ENCODE results near the gene ARIH2.
"Not testable (repeated sequence)": the region's sequence is repeated elsewhere in the genome, so short reads cannot be mapped to it uniquely, and the experiment has no call there.

The ARIH2 gene

GRCh38 chr3:49004352-49005302, 86.0 kb downstream of the ARIH2 start:
- peak; percentile 21 for DNase-seq (ENCODE audit: low spot score)

DNA sequence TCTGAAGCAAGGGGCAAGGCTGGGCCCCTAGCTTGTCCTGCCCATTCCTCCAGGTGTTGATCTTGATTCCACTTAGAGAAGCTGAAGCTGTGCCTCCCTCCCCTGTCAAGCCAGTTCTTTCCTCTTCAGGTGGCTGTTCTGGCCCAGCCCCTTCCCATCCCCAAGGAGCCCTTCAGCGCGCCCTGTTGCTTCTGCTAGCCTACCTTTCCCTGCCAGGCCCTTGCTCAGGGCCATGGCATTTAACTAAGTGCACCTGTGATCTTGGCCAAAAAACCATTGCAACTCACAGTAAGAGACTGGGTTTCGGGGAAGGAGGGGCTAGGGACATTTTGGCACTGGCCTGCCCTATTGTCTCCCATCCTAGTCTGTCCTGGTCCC, 86.7 kb downstream of the ARIH2 start:
- DNase-seq (ENCODE audit: low spot score): no peak

GRCh38 chr3:49005998-49006397, 87.4 kb downstream of the ARIH2 start:
- DNase-seq (ENCODE audit: low spot score): no peak

DNA sequence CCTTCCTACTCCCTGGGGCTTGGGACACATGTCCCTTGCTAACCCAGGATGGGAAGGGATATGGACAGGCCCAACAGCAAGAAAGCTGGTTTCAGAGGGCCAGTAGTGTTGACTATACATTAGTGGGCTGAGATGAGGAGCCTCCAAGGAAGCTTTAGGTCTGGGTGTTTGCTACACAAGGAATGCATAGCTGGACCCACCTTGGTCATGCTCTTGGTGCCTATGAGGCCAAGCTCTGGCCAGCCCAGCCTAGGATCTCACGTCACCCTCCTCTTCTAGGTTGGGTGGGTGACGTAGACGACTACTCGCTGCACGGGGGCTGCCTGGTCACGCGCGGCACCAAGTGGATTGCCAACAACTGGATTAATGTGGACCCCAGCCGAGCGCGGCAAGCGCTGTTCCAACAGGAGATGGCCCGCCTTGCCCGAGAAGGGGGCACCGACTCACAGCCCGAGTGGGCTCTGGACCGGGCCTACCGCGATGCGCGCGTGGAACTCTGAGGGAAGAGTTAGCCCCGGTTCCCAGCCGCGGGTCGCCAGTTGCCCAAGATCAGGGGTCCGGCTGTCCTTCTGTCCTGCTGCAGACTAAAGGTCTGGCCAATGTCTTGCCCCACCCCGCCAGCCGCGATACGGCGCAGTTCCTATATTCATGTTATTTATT, 87.9 kb downstream of the ARIH2 start:
- peak; percentile 45 for DNase-seq (ENCODE audit: low spot score)

- peak; percentile 98 for DNase-seq (ENCODE audit: low spot score)
These were observed 88.6 kb downstream of the ARIH2 start, which contains the start of gene WDR6 for GRCh38 chr3:49007068-49007770. Gene WDR6 (plus strand): TSS chr3:49007391. CDS start chr3:49007432, 41 bp downstream.

GRCh38 chr3:49007771-49008528, 89.3 kb downstream of the ARIH2 start:
- DNase-seq (ENCODE audit: low spot score): peak; percentile 92

DNA sequence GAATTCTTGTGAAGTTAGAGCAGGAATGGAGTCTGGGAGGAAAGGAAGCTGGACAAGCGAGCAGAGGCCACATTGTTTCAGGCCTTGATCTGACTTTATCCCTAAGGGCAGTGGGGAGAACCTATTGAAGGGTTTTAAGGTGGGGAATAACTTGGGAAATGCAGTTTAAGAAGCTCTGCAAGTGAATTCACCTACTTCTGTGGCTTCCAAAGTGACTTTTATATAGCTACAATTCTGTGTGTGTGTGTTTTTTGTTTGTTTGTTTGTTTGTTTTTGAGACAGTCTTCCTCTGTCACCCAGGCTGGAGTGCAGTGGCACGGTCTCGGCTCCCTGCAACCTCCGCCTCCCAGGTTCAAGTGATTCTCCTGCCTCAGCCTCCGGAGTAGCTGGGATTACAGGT, 90.0 kb downstream of the ARIH2 start:
- not testable (repeated sequence) for DNase-seq (ENCODE audit: low spot score)

DNA sequence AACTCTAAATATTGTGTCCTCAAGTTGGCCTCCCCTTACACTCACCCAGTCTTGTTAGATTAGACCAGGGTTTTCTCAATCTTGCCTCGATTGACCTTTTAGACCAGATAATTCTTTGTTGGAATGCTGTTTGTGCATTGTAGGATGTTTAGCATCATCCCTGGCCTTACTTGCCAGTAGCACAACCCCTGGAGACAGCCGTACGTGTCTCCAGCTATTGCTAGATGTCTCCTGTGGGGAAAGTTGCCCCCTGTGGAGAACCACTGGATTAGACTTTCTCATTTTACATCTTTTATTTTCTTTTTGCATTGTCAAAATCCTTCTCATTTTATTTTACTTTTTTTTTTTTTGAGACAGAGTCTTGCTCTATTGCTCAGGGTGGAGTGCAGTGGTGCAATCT, 90.8 kb downstream of the ARIH2 start:
- no peak for DNase-seq (ENCODE audit: low spot score)

GRCh38 chr3:49012441-49013017, 93.9 kb downstream of the ARIH2 start:
- no peak for DNase-seq (ENCODE audit: low spot score)

DNA sequence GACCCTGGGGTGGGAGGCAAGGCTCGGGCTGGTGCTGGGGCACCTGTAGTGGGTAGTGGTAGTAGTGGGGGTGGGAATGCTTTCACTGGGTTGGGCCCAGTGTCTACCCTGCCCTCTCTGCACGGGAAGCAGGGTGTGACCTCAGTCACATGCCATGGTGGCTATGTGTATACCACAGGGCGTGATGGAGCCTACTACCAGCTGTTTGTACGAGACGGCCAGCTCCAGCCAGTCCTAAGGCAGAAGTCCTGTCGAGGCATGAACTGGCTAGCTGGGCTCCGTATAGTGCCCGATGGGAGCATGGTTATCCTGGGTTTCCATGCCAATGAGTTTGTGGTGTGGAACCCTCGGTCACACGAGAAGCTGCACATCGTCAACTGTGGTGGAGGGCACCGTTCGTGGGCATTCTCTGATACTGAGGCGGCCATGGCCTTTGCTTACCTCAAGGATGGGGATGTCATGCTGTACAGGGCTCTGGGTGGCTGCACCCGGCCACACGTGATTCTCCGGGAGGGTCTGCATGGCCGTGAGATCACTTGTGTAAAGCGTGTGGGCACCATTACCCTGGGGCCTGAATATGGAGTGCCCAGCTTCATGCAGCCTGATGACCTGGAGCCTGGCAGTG, 94.6 kb downstream of the ARIH2 start:
- no peak for DNase-seq (ENCODE audit: low spot score)

DNA sequence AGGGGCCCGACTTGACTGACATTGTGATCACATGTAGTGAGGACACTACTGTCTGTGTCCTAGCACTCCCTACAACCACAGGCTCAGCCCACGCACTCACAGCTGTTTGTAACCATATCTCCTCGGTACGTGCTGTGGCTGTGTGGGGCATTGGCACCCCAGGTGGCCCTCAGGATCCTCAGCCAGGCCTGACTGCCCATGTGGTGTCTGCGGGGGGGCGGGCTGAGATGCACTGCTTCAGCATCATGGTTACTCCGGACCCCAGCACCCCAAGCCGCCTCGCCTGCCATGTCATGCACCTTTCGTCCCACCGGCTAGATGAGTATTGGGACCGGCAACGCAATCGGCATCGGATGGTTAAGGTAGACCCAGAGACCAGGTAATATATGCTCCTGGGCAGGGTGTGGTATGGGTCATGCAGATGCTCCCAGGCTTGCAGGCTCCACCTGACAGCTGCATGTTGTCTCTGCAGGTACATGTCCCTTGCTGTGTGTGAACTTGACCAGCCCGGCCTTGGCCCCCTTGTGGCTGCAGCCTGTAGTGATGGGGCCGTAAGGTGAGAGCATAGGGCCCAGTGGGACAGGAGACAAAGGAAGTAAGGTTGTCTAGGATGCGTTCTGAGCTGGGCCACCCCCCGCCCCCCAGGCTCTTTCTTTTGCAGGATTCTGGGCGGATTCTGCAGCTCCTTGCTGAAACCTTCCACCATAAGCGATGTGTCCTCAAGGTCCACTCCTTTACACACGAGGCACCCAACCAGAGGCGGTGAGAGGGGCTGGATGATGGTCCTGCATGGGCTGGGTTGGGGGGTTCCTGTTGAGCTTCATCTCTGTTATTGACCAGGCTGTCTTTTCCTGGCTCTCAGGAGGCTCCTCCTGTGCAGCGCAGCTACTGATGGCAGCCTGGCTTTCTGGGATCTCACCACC, 95.4 kb downstream of the ARIH2 start:
- peak; percentile 75 for DNase-seq (ENCODE audit: low spot score)

DNA sequence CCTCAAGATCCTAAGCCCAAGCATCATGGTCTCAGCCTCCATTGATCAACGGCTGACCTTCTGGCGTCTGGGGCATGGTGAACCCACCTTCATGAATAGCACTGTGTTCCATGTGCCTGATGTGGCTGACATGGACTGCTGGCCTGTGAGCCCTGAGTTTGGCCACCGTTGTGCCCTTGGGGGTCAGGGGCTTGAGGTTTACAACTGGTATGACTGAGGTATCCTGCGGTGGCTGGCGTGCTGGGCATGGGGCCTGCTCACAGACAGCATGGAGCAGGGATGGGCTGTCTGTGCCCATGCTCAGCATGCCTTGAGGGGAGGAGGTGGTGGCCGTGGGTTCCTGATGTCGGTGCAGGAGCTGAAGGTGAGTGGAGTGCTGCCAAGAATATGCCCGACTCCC, 96.4 kb downstream of the ARIH2 start:
- DNase-seq (ENCODE audit: low spot score): no peak

- peak; percentile 29 for DNase-seq (ENCODE audit: low spot score)
These were observed 97.1 kb downstream of the ARIH2 start for GRCh38 chr3:49015765-49016164.

DNA sequence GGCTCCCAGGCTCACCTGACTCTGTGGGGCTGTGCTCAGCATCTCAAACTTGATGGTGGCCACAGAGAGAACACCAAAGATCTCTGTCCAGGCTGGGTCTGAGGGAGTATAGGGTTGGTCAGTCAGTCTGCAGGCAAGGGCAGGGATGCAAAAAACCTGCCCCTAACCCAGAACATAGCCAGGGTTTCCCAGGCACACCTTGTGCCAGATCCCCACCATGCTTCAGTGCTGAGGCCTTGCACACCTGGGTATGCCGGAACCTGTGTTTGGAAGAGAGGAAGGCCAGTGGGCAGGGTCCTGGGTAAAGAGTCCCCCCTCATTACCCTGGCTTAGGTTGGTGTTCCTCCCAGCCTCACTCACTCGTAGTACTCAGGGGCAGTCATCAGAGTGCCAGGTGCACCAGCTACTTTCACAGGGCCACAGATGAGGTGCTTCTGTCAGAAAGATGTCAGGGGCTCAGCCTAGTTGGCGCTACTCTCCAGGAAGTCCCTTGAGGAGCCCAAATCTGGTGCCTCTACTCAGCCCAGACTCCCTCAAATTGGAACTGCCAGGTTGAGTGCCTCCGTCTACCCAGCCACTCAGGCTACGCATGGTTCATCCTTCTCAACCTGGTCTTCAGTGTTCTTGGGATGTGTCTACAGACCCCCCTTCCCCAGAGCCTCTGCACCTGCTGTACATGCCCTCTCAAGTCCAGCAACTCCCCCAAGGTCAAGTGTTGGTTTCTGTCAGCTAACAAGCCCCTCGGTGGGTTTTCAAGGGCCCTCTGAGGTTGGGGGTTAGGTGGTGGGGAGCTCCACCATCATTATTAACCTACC, 98.0 kb downstream of the ARIH2 start:
- no peak for DNase-seq (ENCODE audit: low spot score)

GRCh38 chr3:49017229-49017970, 98.8 kb downstream of the ARIH2 start:
- DNase-seq (ENCODE audit: low spot score): no peak

DNA sequence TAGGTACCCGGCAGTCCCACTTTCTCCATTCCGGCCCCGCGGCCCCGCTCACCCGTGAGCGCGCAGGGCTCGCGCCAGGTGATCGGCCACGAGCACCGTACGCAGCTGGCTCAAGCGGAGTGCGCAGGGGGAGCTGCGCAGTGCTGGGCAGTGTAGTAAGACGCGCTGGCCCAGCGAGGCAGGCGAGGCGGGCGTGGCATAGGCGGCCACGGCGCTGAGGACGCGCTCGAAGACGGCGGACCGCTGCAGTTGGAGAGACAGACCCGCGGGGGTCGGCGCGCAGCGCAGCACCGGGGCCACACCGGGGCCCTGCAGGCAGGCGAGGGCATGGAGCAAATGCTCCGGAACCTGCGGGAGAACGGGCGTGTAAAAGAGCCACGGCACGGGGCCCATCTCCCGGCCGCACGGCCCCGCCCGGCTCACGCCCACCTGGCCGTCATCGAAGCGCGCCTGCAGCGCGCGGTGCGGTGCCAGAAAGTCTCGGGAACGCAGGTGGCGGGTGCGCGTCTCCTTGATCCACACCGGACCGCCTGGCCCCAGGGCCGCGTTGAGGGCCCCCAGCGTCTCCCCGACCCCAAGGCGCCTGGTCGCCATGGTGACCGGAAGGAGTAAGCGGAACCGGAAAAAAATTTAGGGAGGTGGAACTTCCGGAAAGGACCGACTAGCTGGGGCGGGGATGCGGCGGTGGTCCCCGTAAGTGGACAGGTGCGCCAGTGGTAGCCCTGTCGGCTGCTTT, 99.5 kb downstream of the ARIH2 start, which contains the start of gene DALRD3:
Gene DALRD3 (minus strand): TSS at position 610 of the 736 bp plus-strand sequence. CDS start 16 bp downstream, at position 594.
- peak; percentile 75 for DNase-seq (ENCODE audit: low spot score)

- no peak for DNase-seq (ENCODE audit: low spot score)
These were observed 100.0 kb downstream of the ARIH2 start for GRCh38 chr3:49018707-49019006.

GRCh38 chr3:49019941-49020329, 101.3 kb downstream of the ARIH2 start:
- DNase-seq (ENCODE audit: low spot score): no peak

Data from kidney tubule cell (primary cell).